GM19463 (cell line): ENCODE measurements around the gene SERPINB8.
A peak's percentile ranks its signal among the peaks of the same experiment; 100 is the strongest.

ENCODE experiments used
- ATAC-seq: cut with Tn5 transposase; IDR thresholded peaks from one replicate; pipeline ENCODE4 v1.9.1; 2021; ENCODE audit warnings: mild to moderate bottlenecking, moderate library complexity; ENCODE audit not compliant: unreplicated experiment

The SERPINB8 gene

DNA sequence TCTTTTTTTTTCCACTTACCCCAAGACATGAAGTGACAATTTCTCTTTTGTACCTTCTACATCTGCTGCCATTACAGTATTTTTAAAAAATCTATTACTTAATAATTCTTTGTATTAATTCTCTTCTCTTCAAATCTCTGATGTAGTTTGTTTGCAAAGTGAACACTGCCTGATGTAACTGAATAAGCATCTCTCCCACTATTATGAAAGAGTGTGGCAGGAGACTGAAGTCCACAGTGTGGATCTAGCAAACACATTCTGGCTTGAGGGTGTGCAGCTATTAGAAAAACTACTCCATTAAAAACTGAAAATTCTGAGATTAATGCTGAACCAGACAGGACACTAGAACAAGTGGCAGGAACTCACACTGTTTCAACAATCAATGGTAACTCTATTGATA is 5.0 kb upstream of the SERPINB8 start:
- no peak for ATAC-seq

DNA sequence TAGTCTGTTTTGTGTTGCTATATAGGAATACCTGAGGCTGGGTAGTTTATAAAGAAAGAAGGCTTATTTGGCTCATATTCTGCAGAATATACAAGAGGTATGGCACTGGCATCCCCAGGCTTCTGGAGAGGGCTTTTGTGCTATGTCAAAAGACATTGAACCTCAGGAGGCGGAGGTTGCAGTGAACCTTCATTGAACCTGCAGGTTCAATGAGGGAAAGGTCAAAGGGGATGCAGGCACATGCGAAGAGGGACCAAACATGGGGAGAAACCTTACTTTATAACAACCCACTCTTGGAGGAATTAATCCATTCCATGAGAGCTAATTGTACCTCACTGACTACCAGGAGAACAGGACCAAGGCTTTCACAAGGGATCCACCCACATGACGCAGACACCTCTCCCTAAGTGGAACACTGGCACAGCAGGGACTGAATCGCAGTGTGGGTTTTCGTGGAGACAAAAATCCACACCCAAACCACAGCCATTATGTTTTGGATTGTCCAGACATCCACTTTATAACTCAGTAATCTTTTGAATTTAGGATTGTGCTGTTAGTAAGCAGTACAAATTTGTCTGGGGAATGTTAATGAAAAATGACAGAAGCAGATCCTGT is 4.1 kb upstream of the SERPINB8 start:
- no peak for ATAC-seq

DNA sequence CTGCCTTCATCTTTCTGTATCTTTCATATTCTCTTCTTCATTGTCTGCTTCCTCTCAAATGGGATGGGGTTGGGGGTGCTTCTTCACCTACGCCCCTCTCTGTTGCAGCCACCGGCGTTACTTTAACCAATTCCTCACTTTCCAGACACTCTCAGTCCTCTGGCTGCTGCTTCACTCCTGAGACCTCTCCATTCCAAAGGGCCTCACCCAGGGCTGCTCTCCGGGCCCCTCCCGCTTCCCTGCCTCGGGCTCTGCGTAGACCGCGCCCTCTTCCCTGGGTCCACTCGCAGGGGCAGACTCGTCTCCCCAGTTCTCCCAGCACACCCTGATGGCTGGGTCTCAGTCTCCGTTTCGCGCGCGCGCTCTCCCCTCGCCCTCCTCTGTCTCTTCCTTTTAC is 926 bp downstream of the SERPINB8 start:
- ATAC-seq = peak; percentile 1

DNA sequence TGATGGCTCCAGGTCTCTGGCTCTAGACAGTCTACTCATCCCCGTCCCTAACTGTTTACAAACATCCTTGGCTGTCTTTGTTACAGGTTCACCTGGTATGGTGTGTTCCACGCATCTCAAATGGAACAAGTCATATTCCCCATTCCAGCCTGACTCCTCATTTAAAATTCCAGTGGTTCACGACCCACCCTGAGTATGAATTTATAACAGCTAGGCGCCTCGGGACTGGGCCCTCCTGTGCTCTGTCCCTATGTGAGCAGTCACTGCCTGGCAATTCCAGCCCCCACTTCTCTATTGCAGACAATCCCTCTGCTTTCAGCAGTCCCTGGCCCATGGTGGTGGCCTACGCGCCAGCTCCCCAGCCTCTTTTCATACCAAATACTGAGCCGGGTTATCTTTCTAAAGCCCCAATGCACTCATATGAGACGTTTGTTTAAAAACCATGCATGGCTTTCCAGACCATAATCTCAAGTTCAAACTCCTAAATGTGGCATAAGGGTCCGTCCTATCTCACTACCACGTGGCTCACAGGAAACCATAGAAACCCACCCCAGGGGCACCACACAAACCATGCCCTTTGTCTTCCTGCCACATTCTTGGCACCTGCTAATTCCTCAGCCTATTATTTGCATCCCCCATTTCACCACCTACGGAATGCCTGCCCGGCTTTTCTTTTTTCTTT is 1.6 kb downstream of the SERPINB8 start:
- no peak for ATAC-seq

DNA sequence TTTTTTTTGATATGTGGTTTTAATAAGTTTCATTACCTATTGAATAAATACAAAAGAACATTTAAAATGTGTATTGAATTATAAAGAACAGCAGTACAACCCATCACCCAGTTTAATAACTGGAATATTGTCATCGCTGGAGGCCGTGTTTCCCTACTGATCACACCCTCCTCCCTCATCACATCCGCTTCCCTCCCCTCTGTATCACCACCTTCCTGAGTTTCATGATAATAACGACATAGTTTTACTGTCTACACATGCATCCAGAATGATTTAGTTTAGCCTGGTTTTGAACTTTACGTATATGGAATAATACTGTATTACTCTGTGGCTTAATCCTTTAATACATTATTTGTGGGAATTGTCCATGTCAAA is 2.1 kb downstream of the SERPINB8 start:
- ATAC-seq = no peak

DNA sequence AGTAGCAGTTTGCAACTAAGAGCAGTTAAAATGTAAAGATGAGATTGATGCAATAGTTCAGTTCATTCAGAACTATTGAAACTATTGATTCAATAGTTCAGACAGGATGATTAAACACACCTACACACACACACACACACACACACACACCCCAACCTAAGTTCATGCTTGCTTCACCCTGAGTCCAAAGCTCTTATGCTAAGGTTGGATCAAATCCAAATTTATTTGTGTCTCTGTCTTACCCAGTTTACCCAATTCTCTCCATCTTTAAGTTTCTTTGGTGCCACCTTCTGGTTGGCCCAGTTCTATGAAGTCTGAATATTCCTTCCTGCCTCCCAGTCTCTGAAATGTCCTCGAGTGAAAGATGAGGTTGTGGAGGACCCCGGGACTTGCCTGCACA is 5.1 kb downstream of the SERPINB8 start:
- no peak for ATAC-seq

DNA sequence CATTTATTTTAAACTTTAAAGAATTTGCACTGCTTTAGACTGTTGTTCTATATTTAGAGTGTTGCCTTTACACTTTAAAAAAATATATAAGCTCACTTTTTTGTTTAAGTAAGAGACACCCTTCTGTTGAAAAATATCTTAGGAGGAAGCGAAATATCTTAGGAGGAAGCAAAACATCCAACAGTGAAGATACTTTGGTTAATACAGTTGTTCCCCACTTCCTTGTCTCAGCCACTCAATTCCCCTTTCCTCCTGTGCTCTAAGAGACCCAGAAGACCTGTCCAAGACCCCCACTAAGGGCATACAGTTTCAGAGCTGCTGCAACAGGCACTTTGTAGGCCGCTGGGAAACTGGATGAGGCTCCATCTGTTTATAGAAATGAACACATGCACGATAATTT is 5.7 kb downstream of the SERPINB8 start:
- ATAC-seq = no peak

DNA sequence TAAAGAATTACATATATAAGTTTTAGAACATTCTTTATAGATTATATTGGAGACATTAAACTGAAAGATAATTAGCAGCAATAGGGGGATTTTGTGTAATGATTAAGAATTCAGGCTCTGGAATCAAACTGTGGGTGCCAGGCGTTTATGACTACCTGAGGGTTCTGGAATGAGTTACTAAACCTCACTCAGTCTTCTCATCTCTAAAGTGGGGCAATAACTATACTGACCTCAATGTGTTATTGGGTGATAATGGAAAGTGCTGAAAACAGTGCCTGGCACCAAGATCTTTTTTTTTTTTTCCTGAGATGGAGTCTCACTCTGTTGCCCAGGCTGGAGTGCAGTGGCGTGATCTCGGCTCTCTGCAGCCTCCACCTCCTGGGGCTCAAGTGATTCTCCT is 7.2 kb downstream of the SERPINB8 start:
- no peak for ATAC-seq

DNA sequence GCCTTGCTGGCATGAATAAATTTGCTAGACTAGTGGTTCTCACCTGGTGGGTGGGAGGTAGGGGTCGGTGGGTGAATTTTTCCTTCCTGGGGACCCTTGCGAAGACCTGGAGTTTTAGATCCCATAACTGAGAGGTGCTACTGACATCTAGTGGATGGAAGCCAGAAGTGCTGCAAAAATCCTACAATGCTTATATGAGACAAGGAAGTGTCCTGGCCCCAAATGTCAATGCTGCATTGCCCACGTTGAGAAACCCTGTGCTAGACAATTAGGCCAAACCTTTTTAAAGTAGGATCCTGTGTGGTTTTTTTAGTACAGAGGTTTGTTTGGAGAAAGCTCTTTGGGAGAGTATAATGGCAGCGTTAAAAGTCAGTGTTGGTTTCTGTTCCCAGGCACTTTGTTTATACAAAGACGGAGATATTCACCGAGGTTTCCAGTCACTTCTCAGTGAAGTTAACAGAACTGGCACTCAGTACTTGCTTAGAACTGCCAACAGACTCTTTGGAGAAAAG is 9.6 kb downstream of the SERPINB8 start:
- ATAC-seq = peak; percentile 60

DNA sequence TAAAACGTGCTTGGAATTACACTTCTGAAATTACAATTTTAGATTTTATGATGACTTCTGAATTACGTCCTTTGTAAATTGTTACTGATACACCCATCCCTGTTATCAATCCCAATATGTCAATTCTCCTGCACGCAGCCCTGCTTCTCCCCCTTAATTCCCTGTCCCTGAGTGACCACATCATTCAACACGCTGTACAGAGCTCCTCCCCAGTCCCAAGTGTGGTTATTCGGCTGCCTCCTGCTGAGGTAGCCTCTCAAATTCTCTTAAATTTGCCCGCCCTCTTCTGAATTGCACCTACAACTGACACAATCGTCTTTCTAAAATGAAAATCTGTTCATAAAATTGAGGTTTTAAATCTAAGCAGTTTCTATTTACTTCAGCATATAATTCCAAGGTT is 10.1 kb downstream of the SERPINB8 start:
- no peak for ATAC-seq

DNA sequence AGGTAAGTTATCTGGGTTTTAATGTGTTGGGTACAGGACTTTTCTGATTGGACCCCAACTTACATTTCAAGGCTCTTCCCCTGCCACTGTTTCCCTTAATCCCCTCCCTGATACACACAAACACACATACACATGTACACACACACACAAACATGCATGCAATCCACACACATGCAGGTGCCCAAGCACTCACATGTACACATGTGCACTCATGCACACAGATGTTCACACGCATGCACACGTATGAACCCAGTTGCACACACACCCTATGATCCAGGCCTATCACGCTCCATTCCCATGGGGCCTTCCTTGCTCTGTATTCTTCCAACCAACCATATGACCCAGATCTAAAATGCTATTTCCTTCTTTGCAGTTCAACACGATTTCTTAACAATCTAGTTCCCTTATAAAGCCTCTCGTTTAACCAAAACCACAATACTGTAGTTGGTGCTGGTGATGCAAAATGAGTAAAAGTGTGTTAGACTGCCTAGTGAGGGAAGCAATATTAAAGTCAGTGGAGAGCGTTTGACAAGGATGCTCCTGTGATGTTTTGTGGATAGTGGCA is 11.1 kb downstream of the SERPINB8 start:
- ATAC-seq = no peak

DNA sequence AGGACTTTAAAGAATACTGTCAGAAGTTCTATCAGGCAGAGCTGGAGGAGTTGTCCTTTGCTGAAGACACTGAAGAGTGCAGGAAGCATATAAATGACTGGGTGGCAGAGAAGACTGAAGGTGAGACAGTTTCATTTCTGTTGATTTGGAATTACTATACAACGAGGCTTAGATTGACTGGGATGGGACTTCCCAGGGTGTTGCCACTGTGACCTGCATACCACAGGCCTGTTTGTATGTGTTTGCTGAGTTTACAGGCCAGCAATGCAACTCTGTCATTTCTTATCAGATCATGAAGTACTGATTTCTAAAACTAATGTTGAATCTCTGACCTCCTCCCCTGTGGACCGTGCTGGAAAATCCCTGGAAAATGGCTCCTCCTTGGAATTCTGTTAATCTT is 11.8 kb downstream of the SERPINB8 start:
- no peak for ATAC-seq

DNA sequence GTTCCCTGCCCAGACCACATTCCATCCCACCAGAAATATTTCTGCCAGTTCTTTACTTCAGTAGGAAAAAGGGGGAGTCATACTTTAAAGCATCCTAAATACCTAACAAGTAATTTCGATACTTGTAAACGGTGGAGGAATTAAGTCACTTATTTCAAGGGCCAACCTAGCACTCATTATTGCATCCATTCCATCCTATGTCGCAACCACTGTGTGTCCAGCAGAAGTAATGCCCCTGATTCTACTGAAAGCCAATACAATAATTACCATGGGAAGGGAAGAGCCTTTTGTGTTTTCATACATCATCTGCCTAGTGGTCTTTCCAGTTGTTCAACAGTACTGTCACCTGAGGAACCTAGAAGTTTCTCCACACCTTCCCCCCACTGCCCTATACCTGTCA is 12.5 kb downstream of the SERPINB8 start:
- no peak for ATAC-seq

DNA sequence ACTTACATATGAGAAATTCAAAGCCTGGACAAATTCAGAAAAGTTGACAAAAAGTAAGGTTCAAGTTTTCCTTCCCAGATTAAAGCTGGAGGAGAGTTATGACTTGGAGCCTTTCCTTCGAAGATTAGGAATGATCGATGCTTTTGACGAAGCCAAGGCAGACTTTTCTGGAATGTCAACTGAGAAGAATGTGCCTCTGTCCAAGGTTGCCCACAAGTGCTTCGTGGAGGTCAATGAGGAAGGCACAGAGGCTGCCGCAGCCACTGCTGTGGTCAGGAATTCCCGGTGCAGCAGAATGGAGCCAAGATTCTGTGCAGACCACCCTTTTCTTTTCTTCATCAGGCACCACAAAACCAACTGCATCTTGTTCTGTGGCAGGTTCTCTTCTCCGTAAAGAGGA is 17.0 kb downstream of the SERPINB8 start:
- no peak for ATAC-seq

DNA sequence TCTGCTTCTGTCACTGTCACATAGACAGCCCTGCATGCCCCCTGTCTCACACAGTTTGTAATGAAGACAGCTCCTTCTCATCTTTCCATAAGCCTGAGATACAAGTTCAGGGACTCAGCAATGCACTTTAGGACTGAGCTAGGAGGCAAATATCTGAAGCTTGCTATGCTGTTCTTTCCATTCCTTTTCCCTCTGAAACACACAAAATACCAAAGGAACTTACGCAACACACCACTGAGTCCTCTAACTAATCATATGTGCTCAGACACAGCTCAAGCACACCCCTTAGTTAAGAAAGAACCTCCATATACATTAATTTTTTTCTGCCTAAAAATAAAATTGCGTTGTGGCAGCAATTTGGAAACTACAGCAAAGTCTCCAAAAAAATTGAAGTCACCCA is 17.9 kb downstream of the SERPINB8 start:
- ATAC-seq = no peak

DNA sequence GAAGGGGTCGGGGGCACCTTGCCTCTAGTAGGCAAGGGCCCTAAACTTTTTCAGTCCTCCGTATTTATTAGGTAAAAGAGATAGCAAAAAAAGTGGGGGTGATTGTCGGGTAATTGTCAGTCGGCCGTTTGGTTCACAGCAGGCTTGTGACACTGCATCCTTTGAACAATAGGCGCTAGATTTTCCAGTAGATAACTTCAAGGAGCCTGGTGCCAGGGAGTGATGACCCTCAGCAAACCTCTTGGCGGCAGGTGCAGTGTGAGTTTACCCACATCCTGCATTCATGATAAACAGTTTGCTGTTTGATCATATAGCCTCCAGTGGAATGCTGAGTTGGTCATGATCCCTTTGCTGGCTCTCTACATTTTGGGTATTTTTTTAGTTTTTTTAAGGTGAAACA is 22.9 kb downstream of the SERPINB8 start:
- no peak for ATAC-seq

DNA sequence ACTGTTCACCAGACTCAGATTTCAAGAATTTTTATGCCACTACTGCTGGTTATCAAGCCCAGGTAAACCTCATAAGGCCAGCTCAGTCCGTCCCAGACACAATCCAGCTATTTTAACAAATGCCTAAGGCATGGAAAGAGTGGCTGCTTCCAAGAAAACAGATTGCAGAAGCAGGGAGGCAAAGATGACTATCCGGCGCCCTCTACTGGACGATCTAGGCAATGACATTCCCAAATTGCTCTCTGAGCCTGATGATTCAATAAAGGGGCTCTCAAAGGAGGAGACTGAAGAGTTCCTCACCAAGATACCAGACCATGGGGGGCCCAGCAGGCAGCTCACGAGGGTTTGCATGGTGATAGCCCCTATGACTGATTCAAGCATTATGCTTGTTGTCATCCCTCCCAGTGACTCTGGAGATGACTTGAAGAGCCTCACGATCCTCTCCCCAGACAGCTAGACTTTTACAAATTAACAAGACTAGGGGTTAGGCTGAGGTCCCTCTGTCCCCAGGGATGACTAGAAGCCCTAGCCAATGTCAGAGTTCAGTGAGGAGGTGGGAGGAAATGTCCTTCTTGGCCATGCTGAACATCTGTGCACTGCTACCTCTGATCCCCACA is 25.0 kb downstream of the SERPINB8 start:
- no peak for ATAC-seq

DNA sequence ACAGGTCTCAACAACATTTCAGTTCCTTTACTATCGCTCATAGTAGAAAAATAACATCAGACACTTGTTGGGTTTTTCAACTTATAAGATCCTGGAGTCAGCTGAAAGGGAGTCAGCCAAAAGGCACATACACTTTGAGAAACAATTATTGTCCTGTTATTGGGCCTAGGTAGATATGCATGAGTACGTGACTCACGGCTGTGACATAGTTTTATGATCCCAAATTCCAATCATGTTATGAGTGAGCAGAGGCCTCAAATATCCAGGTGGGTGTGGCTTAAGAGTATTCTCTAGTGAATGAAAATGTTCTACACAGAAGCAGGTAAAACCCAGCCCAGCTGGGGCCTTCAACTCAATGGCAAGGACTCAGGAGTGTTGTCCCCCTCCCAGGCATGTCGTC is 27.2 kb downstream of the SERPINB8 start:
- no peak for ATAC-seq

DNA sequence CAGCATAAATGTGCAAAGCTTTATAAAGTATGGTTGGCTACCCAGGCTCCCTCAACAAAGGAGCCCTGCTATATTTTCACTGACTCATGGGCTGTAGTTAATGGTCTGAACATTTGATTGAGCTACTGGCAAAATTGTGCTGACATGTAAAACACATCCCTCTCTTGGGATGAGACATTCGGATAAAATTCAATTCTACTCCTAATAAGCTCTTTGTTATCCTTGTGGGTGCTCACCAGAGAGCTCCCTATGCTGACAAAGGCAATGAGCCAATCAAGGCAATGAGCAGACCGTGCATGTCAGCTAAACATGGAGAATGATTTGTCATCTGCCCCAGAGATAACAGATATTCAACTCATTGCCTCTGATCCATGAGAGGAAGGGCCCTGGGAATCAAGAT is 27.7 kb downstream of the SERPINB8 start:
- no peak for ATAC-seq

DNA sequence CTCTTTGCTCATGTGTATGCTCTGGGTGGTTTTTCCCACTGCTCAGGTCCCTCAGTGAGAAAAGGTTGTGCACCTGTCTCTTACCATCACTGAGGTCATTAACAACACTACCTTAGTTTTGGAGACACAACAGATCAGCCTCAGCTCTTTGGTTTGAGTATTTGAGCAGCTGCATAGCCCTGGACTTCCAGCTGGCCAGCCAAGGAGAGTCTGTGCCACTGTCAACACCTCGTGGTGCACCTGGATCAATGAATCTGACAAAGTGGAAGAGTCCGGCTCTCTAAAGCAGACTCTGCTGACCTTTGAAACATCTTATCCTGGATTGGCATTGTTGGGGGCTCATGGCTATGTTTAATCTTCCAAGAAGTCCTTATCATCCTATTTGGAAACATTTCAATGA is 30.0 kb downstream of the SERPINB8 start:
- ATAC-seq = no peak

DNA sequence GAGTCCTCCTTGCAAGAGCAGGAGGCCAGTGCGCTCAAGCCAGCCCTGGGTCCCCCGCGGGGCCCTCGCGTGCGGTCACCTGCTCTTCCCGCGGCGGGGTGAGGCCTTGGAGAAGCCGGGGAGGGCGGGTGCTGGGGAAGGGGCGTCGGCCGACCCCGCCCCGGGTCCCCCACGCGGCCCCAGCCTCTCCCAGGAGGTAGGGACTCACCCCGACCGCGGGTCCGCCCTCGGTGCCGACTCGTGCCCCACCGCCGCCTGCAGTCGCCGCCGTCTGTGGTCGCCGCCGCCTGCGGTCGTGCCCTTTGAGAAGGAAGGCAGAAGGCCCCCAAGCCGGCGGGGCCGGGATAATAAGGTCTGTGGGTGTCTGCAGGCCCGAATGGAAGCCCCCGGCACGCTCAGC is 32.7 kb downstream of the SERPINB8 start:
- no peak for ATAC-seq

DNA sequence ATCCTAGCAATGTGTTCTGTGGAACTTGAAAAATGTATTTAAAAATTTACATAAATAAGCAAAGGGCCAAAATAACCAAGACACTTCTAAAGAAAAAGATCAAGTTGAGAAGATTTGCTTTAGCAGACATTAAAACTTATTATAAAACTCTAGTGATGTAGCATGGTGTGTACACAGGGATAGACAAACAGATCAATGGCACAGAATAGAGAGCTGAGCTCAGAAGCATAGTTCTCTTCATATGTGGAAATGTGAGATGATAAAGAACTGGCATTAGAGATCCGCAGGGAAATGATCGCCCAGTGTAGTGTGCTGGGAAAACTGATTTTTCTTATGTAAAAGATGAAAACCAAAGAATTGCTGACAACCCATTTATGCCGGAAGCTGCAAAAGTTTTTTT is 39.4 kb downstream of the SERPINB8 start:
- no peak for ATAC-seq
